HEK293 (cell line): ENCODE data around the gene OR52N5.

Experiments
- CTCF ChIA-PET: fragments of 350-600 bp; formaldehyde crosslinking; extraction: SDS; loops from one replicate; lab custom pipeline; 2021; ENCODE audit warnings: antibody characterized with exemption; lab: Yijun Ruan, JAX
- POLR2A ChIA-PET: fragments of 300-600 bp; formaldehyde crosslinking; extraction: SDS; loops from one replicate; lab custom pipeline; 2020; ENCODE audit warnings: antibody characterized with exemption, inconsistent platforms; lab: Yijun Ruan, JAX
- H3K27ac ChIP-seq: fragments of 200-500 bp; sonication (Bioruptor generic); 2 replicates; pipeline ENCODE4 v1.5.1; 2014; ENCODE audit warnings: low read depth, low read length, control low read depth, inconsistent platforms; ENCODE audit errors: extremely low read depth
- H3K36me3 ChIP-seq, 2 experiments: fragments of 200-500 bp in 1 of 2; sonication (Bioruptor generic) in 1 of 2; 1 replicate in 1 of 2; 2 replicates in 1 of 2; pipeline ENCODE4 v1.5.1; 2014 to 2017; ENCODE audit warnings: inconsistent platforms in 2 of 2, low read length in 2 of 2; ENCODE audit not compliant: control insufficient read depth in 2 of 2, insufficient read depth in 1 of 2
- H3K4me1 ChIP-seq: fragments of 200-500 bp; sonication (Bioruptor generic); 2 replicates; pipeline ENCODE4 v1.5.1; 2014; ENCODE audit warnings: mild to moderate bottlenecking, low read length, inconsistent platforms; ENCODE audit not compliant: control insufficient read depth, insufficient read depth
- H3K4me3 ChIP-seq: 2 replicates; pipeline ENCODE4 v1.5.1; 2011; ENCODE audit warnings: low read depth, mild to moderate bottlenecking, control low read depth, low read length, moderate library complexity
- H3K9me3 ChIP-seq: fragments of 200-500 bp; sonication (Bioruptor generic); 2 replicates; pipeline ENCODE4 v1.5.1; 2014; ENCODE audit warnings: low read depth, low read length, inconsistent platforms; ENCODE audit not compliant: control insufficient read depth, insufficient read depth
- KLF9 ChIP-seq: fragments of 450-650 bp; formaldehyde crosslinking; IDR thresholded peaks from 2 replicates; pipeline ENCODE4 v1.5.1; 2016; ENCODE audit warnings: missing biosample characterization, missing genetic modification characterization, low read depth
- OSR2 ChIP-seq: fragments of 450-650 bp; formaldehyde crosslinking; IDR thresholded peaks from 2 replicates; pipeline ENCODE4 v1.5.1; 2016; ENCODE audit warnings: missing biosample characterization, missing genetic modification characterization
- SETDB1 ChIP-seq: IDR thresholded peaks from one replicate; pipeline ENCODE4 v1.6.1; 2017; ENCODE audit warnings: mild to moderate bottlenecking, low read length, moderate library complexity, mixed read lengths; ENCODE audit not compliant: insufficient read length
- TCF7L2 ChIP-seq: IDR thresholded peaks from 2 replicates; pipeline ENCODE4 v1.6.1; 2011; ENCODE audit warnings: low read depth, mild to moderate bottlenecking, inconsistent platforms, low read length, moderate library complexity, borderline replicate concordance
- ZBTB1 ChIP-seq: fragments of 450-650 bp; formaldehyde crosslinking; IDR thresholded peaks from 2 replicates; pipeline ENCODE4 v1.5.1; 2016; ENCODE audit warnings: missing biosample characterization, missing genetic modification characterization
- ZBTB17 ChIP-seq: fragments of 450-650 bp; formaldehyde crosslinking; IDR thresholded peaks from 2 replicates; pipeline ENCODE4 v1.5.1; 2016; ENCODE audit warnings: missing biosample characterization, missing genetic modification characterization
- ZFP69B ChIP-seq: fragments of 450-650 bp; formaldehyde crosslinking; IDR thresholded peaks from 2 replicates; pipeline ENCODE4 v1.5.1; 2016; ENCODE audit warnings: missing biosample characterization, missing genetic modification characterization
- ZNF148 ChIP-seq: fragments of 450-650 bp; formaldehyde crosslinking; IDR thresholded peaks from 2 replicates; pipeline ENCODE4 v1.5.0; 2017; ENCODE audit warnings: missing biosample characterization, missing genetic modification characterization, borderline replicate concordance
- ZNF19 ChIP-seq: fragments of 450-650 bp; formaldehyde crosslinking; IDR thresholded peaks from 2 replicates; pipeline ENCODE4; 2016; ENCODE audit warnings: missing biosample characterization, missing genetic modification characterization, low read depth
- ZNF223 ChIP-seq: fragments of 450-650 bp; formaldehyde crosslinking; IDR thresholded peaks from 2 replicates; pipeline ENCODE4 v1.5.1; 2016; ENCODE audit warnings: missing biosample characterization, missing genetic modification characterization
- ZNF23 ChIP-seq: fragments of 450-650 bp; formaldehyde crosslinking; IDR thresholded peaks from 2 replicates; pipeline ENCODE4 v1.5.1; 2016; ENCODE audit warnings: missing biosample characterization, missing genetic modification characterization, borderline replicate concordance
- ZNF311 ChIP-seq: fragments of 450-650 bp; formaldehyde crosslinking; IDR thresholded peaks from 2 replicates; pipeline ENCODE4 v1.5.1; 2017; ENCODE audit warnings: missing biosample characterization, missing genetic modification characterization, borderline replicate concordance
- ZNF366 ChIP-seq: fragments of 450-650 bp; formaldehyde crosslinking; conservative IDR thresholded peaks from 2 replicates; pipeline ENCODE4 v1.5.1; 2016; ENCODE audit warnings: missing biosample characterization, missing genetic modification characterization
- ZNF513 ChIP-seq: fragments of 450-650 bp; IDR thresholded peaks from 2 replicates; pipeline ENCODE4 v1.5.1; 2018; ENCODE audit warnings: missing biosample characterization, missing genetic modification characterization
- ZNF529 ChIP-seq: fragments of 450-650 bp; formaldehyde crosslinking; IDR thresholded peaks from 2 replicates; pipeline ENCODE4 v1.5.1; 2017; ENCODE audit warnings: missing genetic modification characterization, missing biosample characterization; ENCODE audit not compliant: insufficient replicate concordance
- ZNF544 ChIP-seq: fragments of 450-650 bp; formaldehyde crosslinking; IDR thresholded peaks from 2 replicates; pipeline ENCODE4 v1.5.0; 2017; ENCODE audit warnings: missing biosample characterization, missing genetic modification characterization
- ZNF561 ChIP-seq: fragments of 450-650 bp; IDR thresholded peaks from 2 replicates; pipeline ENCODE4 v1.5.1; 2018; ENCODE audit warnings: missing biosample characterization, missing genetic modification characterization, borderline replicate concordance
- ZNF624 ChIP-seq: fragments of 450-650 bp; formaldehyde crosslinking; IDR thresholded peaks from 2 replicates; pipeline ENCODE4 v1.5.1; 2017; ENCODE audit warnings: missing biosample characterization, missing genetic modification characterization
- ZNF707 ChIP-seq: fragments of 450-650 bp; formaldehyde crosslinking; IDR thresholded peaks from 2 replicates; pipeline ENCODE4 v1.5.1; 2016; ENCODE audit warnings: missing biosample characterization, missing genetic modification characterization
- ZNF747 ChIP-seq: fragments of 450-650 bp; formaldehyde crosslinking; IDR thresholded peaks from 2 replicates; pipeline ENCODE4 v1.5.1; 2016; ENCODE audit warnings: missing biosample characterization, missing genetic modification characterization
- ZNF776 ChIP-seq: fragments of 450-650 bp; formaldehyde crosslinking; IDR thresholded peaks from 2 replicates; pipeline ENCODE4 v1.5.0; 2017; ENCODE audit warnings: missing biosample characterization, missing genetic modification characterization, borderline replicate concordance
- ZNF792 ChIP-seq: fragments of 450-650 bp; formaldehyde crosslinking; IDR thresholded peaks from 2 replicates; pipeline ENCODE4 v1.5.1; 2016; ENCODE audit warnings: missing biosample characterization, missing genetic modification characterization
- TF ChIP-seq, protein P1 (sequence below): fragments of 450-650 bp; formaldehyde crosslinking; IDR thresholded peaks from 2 replicates; pipeline ENCODE4 v1.5.1; 2016; ENCODE audit warnings: missing biosample characterization, missing genetic modification characterization, low read depth

Gene OR52N5

DNA sequence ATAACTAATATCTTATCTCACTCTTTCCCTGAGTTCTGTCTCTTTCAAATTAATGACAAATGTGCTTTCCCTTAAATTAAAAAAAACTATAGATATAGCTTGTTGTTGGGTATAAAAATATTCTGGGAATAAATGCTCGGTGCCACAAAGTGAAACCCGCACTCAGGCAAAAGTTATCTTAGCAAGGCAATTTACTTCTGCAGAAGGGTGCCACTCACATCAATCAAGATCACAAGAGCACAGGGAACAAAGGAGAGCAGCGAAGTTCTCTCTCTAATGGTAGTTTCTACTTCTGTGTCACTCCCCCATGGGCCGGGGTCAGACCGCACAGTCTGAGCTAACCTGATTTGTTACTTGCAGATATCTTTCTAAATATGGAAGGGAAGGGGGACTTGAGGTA lies 20.8 kb upstream of the OR52N5 start:
- Histone ChIP-seq H3K4me1 (no peaks in the 10 kb centered on the region), H3K27ac (no peak overlapping the region), H3K36me3 (no peaks in the 10 kb centered on the region), H3K9me3 (no peaks in the 10 kb centered on the region), H3K4me3 (no peak overlapping the region)
- TF ChIP-seq ZNF624 (tag by site-specific recombination) (no peak), SETDB1 (peak; percentile 44), ZFP69B (tag by site-specific recombination) (no peak)
- ChIA-PET CTCF (interaction anchor here (0.8 kb wide), 2 partner anchors 328 to 1168 kb away, joined by 3 to 4 read pairs; no protein-coding TSS in a partner anchor), POLR2A (no interaction called here)

DNA sequence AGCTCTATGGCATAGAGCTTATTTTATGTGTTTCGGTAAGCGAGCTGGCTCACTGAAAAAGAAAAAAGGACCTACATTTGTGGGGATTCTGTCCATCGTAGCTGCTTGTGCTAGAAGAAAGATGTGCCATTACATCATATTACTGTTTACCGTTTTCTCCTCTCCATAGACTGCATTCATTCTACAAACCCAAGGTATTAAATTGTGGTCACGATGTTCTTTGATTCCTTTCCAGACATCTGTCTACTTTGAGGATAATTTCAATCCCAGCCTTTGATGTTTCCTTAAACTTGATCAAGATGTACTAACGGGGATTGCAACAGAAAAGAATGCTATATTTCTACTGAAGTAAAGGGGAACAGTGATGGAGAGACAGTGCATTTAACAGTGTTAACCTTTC lies 13.4 kb upstream of the OR52N5 start:
- Histone ChIP-seq H3K4me1 (no peaks in the 10 kb centered on the region), H3K27ac (no peak overlapping the region), H3K36me3 (no peaks in the 10 kb centered on the region), H3K9me3 (no peaks in the 10 kb centered on the region), H3K4me3 (no peak overlapping the region)
- ChIA-PET POLR2A (no interaction called here), CTCF (interaction anchor here (0.6 to 0.7 kb wide), 2 partner anchors 203 to 247 kb away, joined by 3 to 4 read pairs; no protein-coding TSS in a partner anchor)
- TF ChIP-seq OSR2 (tag by site-specific recombination) (no peak), ZNF776 (tag by site-specific recombination) (no peak), ZNF792 (tag by site-specific recombination) (no peak), ZNF747 (no peak), ZNF23 (no peak), ZNF561 (tag by site-specific recombination) (no peak), ZNF513 (tag by site-specific recombination) (no peak)

- CTCF ChIA-PET, result no interaction called here
- TF ChIP-seq ZNF366 (tag by site-specific recombination) (no peak), ZNF311 (tag by site-specific recombination) (no peak)
- POLR2A ChIA-PET, result no interaction called here
- Histone ChIP-seq H3K27ac (no peak within 1 kb of the TSS), H3K36me3 (no peaks in the 10 kb centered on the region), H3K9me3 (no peaks in the 10 kb centered on the region), H3K4me3 (no peak within 1 kb of the TSS), H3K4me1 (no peaks in the 10 kb centered on the region)
These were observed 8.0 kb upstream of the OR52N5 start, which contains the start of gene OR52N1 for GRCh38 chr11:5791165-5791564. OR52N1 (minus strand) TSS chr11:5791265; CDS start chr11:5788816, 2,449 bp downstream.

- ChIA-PET POLR2A (no interaction called here), CTCF (no interaction called here)
- H3K4me1 ChIP-seq, result no peaks in the 10 kb centered on the region
- no peaks in the 10 kb centered on the region for H3K36me3 ChIP-seq
- no peak overlapping the region for H3K4me3 ChIP-seq
- TF ChIP-seq ZNF223 (tag by site-specific recombination) (no peak), ZNF544 (tag by site-specific recombination) (no peak), ZBTB17 (no peak), ZNF707 (tag by site-specific recombination) (no peak), KLF9 (tag by site-specific recombination) (no peak), ZNF792 (tag by site-specific recombination) (no peak), ZNF311 (tag by site-specific recombination) (no peak), TCF7L2 (no peak), ZNF148 (tag by site-specific recombination) (no peak), ZNF19 (tag by site-specific recombination) (no peak), ZBTB1 (tag by site-specific recombination) (no peak), ZNF529 (no peak)
- TF ChIP-seq, protein P1, sequence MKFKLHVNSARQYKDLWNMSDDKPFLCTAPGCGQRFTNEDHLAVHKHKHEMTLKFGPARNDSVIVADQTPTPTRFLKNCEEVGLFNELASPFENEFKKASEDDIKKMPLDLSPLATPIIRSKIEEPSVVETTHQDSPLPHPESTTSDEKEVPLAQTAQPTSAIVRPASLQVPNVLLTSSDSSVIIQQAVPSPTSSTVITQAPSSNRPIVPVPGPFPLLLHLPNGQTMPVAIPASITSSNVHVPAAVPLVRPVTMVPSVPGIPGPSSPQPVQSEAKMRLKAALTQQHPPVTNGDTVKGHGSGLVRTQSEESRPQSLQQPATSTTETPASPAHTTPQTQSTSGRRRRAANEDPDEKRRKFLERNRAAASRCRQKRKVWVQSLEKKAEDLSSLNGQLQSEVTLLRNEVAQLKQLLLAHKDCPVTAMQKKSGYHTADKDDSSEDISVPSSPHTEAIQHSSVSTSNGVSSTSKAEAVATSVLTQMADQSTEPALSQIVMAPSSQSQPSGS, result no peak
- TF ChIP-seq, all 188 proteins: peak for 0
- Histone ChIP-seq H3K9me3 (no peaks in the 10 kb centered on the region), H3K27ac (no peak overlapping the region)
These were observed 16.1 kb downstream of the OR52N5 start for GRCh38 chr11:5767056-5767455.
